ACC112 (cell line): ENCODE data around the gene IFT172.

Experiments used
- H2AFZ ChIP-seq: fragments of 200-600 bp; sonication (generic); one replicate; pipeline ENCODE4 v1.6.0; 2017; ENCODE audit warnings: antibody characterized with exemption, low read length; ENCODE audit not compliant: unreplicated experiment
- H3K27ac ChIP-seq: fragments of 200-600 bp; sonication (generic); 2 replicates; pipeline ENCODE4 v1.5.1; 2014; ENCODE audit warnings: low read depth, mild to moderate bottlenecking, antibody characterized with exemption, low read length, moderate library complexity
- H3K27me3 ChIP-seq: fragments of 200-600 bp; sonication (generic); 2 replicates; pipeline ENCODE4 v1.6.1; 2014; ENCODE audit warnings: mild to moderate bottlenecking, antibody characterized with exemption, low read length, moderate library complexity, mixed read lengths; ENCODE audit not compliant: insufficient read depth
- H3K36me3 ChIP-seq: fragments of 200-600 bp; sonication (generic); 2 replicates; pipeline ENCODE4 v1.6.1; 2016; ENCODE audit warnings: mild to moderate bottlenecking, antibody characterized with exemption, low read length, moderate library complexity, mixed read lengths; ENCODE audit not compliant: insufficient read depth
- H3K4me1 ChIP-seq: fragments of 200-600 bp; sonication (generic); one replicate; pipeline ENCODE4 v1.6.1; 2016; ENCODE audit warnings: low read length, mixed read lengths; ENCODE audit not compliant: insufficient read depth, unreplicated experiment, control insufficient read depth
- H3K4me3 ChIP-seq: fragments of 200-600 bp; sonication (generic); 2 replicates; pipeline ENCODE4 v1.5.1; 2014; ENCODE audit warnings: mild to moderate bottlenecking, low read depth, low read length
- H3K79me2 ChIP-seq: fragments of 200-600 bp; sonication (generic); one replicate; pipeline ENCODE4 v1.6.0; 2016; ENCODE audit warnings: low read length; ENCODE audit not compliant: control insufficient read depth, unreplicated experiment, insufficient read depth

The IFT172 gene

GRCh38 chr2:27493948-27494283, 4.4 kb upstream of the IFT172 start:
- peak overlapping the region; percentile 96 for H2AFZ ChIP-seq
- H3K27ac ChIP-seq = no peak overlapping the region
- no peaks in the 10 kb centered on the region for H3K36me3 ChIP-seq
- H3K4me3 ChIP-seq = peak overlapping the region; percentile 91
- peaks cover 19% of the 10 kb centered on the region for H3K4me1 ChIP-seq
- H3K27me3 ChIP-seq = no peaks in the 10 kb centered on the region
- no peaks in the 10 kb centered on the region for H3K79me2 ChIP-seq

GRCh38 chr2:27492557-27492956, 3.0 kb upstream of the IFT172 start:
- peaks cover 19% of the 10 kb centered on the region for H3K4me1 ChIP-seq
- no peaks in the 10 kb centered on the region for H3K79me2 ChIP-seq
- no peak overlapping the region for H2AFZ ChIP-seq
- H3K27ac ChIP-seq = no peak overlapping the region
- H3K36me3 ChIP-seq = no peaks in the 10 kb centered on the region
- no peaks in the 10 kb centered on the region for H3K27me3 ChIP-seq
- no peak overlapping the region for H3K4me3 ChIP-seq

- Histone ChIP-seq H3K27me3 (no peaks in the 10 kb centered on the region), H3K79me2 (no peaks in the 10 kb centered on the region), H3K27ac (no peak overlapping the region; the same call in 1 of the 2 replicates), H2AFZ (peak overlapping the region; percentile 84), H3K36me3 (no peaks in the 10 kb centered on the region), H3K4me1 (peaks cover 3% of the 10 kb centered on the region), H3K4me3 (peak overlapping the region; percentile 89)
These were observed 435 bp downstream of the IFT172 start for GRCh38 chr2:27489118-27489497.

GRCh38 chr2:27485496-27485895, 4.0 kb downstream of the IFT172 start:
- Histone ChIP-seq H3K4me3 (no peak overlapping the region), H3K36me3 (peaks cover 8% of the 10 kb centered on the region), H3K27ac (no peak overlapping the region), H3K27me3 (no peaks in the 10 kb centered on the region), H2AFZ (no peak overlapping the region), H3K79me2 (no peaks in the 10 kb centered on the region), H3K4me1 (no peaks in the 10 kb centered on the region)

GRCh38 chr2:27471961-27472360, 17.6 kb downstream of the IFT172 start:
- peaks cover 21% of the 10 kb centered on the region for H3K36me3 ChIP-seq
- H3K79me2 ChIP-seq = no peaks in the 10 kb centered on the region
- no peak overlapping the region for H3K4me3 ChIP-seq
- no peaks in the 10 kb centered on the region for H3K4me1 ChIP-seq
- no peak overlapping the region for H2AFZ ChIP-seq
- no peak overlapping the region for H3K27ac ChIP-seq
- H3K27me3 ChIP-seq = no peaks in the 10 kb centered on the region

GRCh38 chr2:27464443-27464842, 25.1 kb downstream of the IFT172 start:
- no peak overlapping the region for H3K4me3 ChIP-seq
- H3K36me3 ChIP-seq = no peaks in the 10 kb centered on the region
- H3K4me1 ChIP-seq = no peaks in the 10 kb centered on the region
- no peak overlapping the region for H3K27ac ChIP-seq
- no peaks in the 10 kb centered on the region for H3K79me2 ChIP-seq
- no peaks in the 10 kb centered on the region for H3K27me3 ChIP-seq
- no peak overlapping the region for H2AFZ ChIP-seq

- no peak overlapping the region for H3K4me3 ChIP-seq
- H3K79me2 ChIP-seq = no peaks in the 10 kb centered on the region
- H3K36me3 ChIP-seq = no peaks in the 10 kb centered on the region; the same call in 1 of the 2 replicates
- H3K4me1 ChIP-seq = no peaks in the 10 kb centered on the region
- no peak overlapping the region for H3K27ac ChIP-seq
- H3K27me3 ChIP-seq = no peaks in the 10 kb centered on the region
- H2AFZ ChIP-seq = no peak overlapping the region
These were observed 28.4 kb downstream of the IFT172 start for GRCh38 chr2:27461118-27461517.

- peaks cover 7% of the 10 kb centered on the region for H3K36me3 ChIP-seq
These were observed 35.6 kb downstream of the IFT172 start for GRCh38 chr2:27453968-27454367.

GRCh38 chr2:27451095-27451494, 38.4 kb downstream of the IFT172 start:
- no peak overlapping the region for H3K27ac ChIP-seq
- no peak overlapping the region for H2AFZ ChIP-seq
- no peaks in the 10 kb centered on the region for H3K27me3 ChIP-seq
- H3K4me3 ChIP-seq = no peak overlapping the region
- H3K36me3 ChIP-seq = peaks cover 8% of the 10 kb centered on the region; the same call in 1 of the 2 replicates
- H3K79me2 ChIP-seq = no peaks in the 10 kb centered on the region
- no peaks in the 10 kb centered on the region for H3K4me1 ChIP-seq

More at GRCh38 chr2:27453968-27454367, 35.6 kb downstream of the IFT172 start:
- Histone ChIP-seq H3K4me1 (no peaks in the 10 kb centered on the region), H3K4me3 (no peak overlapping the region), H2AFZ (no peak overlapping the region), H3K27me3 (no peaks in the 10 kb centered on the region), H3K79me2 (no peaks in the 10 kb centered on the region), H3K27ac (no peak overlapping the region)

- Histone ChIP-seq H3K4me3 (no peak overlapping the region), H3K79me2 (no peaks in the 10 kb centered on the region), H3K27ac (no peak overlapping the region), H3K27me3 (no peaks in the 10 kb centered on the region), H2AFZ (no peak overlapping the region), H3K36me3 (peaks cover 13% of the 10 kb centered on the region), H3K4me1 (no peaks in the 10 kb centered on the region)
These were observed 41.2 kb downstream of the IFT172 start for GRCh38 chr2:27448381-27448780.

- Histone ChIP-seq H3K36me3 (peaks cover 12% of the 10 kb centered on the region), H3K4me3 (no peak overlapping the region), H2AFZ (no peak overlapping the region), H3K27me3 (no peaks in the 10 kb centered on the region), H3K27ac (no peak overlapping the region), H3K79me2 (no peaks in the 10 kb centered on the region), H3K4me1 (no peaks in the 10 kb centered on the region)
These were observed 43.5 kb downstream of the IFT172 start for GRCh38 chr2:27446057-27446456.
